Measurements from ENCODE around the gene F2RL3.

Gene F2RL3

GRCh38 chr19:16896146-16897028, 7.6 kb downstream of the F2RL3 start:
- no peak for DNase-seq

- no peak for DNase-seq
Measured at GRCh38 chr19:16897029-16897855, 8.4 kb downstream of the F2RL3 start.

- DNase-seq: no peak
Measured at GRCh38 chr19:16897856-16898161, 9.0 kb downstream of the F2RL3 start.

GRCh38 chr19:16898361-16899015, 9.7 kb downstream of the F2RL3 start:
- no peak for DNase-seq

- DNase-seq: no peak
Measured at GRCh38 chr19:16899566-16900075, 10.8 kb downstream of the F2RL3 start.

GRCh38 chr19:16901491-16902175, 12.8 kb downstream of the F2RL3 start:
- DNase-seq: no peak

GRCh38 chr19:16902545-16902944, 13.7 kb downstream of the F2RL3 start:
- no peak for DNase-seq

GRCh38 chr19:16903347-16903746, 14.5 kb downstream of the F2RL3 start:
- DNase-seq: no peak

- DNase-seq: no peak
Measured at GRCh38 chr19:16904599-16904998, 15.8 kb downstream of the F2RL3 start.

- no peak for DNase-seq
Measured at GRCh38 chr19:16908759-16909158, 20.0 kb downstream of the F2RL3 start.

GRCh38 chr19:16911046-16911445, 22.2 kb downstream of the F2RL3 start:
- DNase-seq: no peak

GRCh38 chr19:16912780-16913179, 24.0 kb downstream of the F2RL3 start:
- DNase-seq: no peak

- DNase-seq: no peak
Measured at GRCh38 chr19:16914421-16914820, 25.6 kb downstream of the F2RL3 start.

GRCh38 chr19:16915135-16915534, 26.3 kb downstream of the F2RL3 start:
- DNase-seq: no peak

GRCh38 chr19:16915734-16916133, 26.9 kb downstream of the F2RL3 start:
- DNase-seq: no peak

GRCh38 chr19:16917401-16917800, 28.6 kb downstream of the F2RL3 start:
- DNase-seq: no peak

GRCh38 chr19:16919496-16919895, 30.7 kb downstream of the F2RL3 start:
- DNase-seq: no peak

GRCh38 chr19:16920816-16921529, 32.2 kb downstream of the F2RL3 start:
- no peak for DNase-seq

GRCh38 chr19:16921766-16922591, 33.2 kb downstream of the F2RL3 start:
- no peak for DNase-seq

- DNase-seq: no peak
Measured at GRCh38 chr19:16922592-16922934, 33.8 kb downstream of the F2RL3 start.

GRCh38 chr19:16922949-16923348, 34.1 kb downstream of the F2RL3 start:
- no peak for DNase-seq

Measured in DMS79 (cell line).